ENCODE results near the gene ABTB1.
"Not testable (repeated sequence)": the region's sequence is repeated elsewhere in the genome, so short reads cannot be mapped to it uniquely, and the experiment has no call there.

The ABTB1 gene

GRCh38 chr3:127702151-127702578 is 29.4 kb downstream of the ABTB1 start:
- DNase-seq (ENCODE audit: low read depth in 2 of 2): no peak

GRCh38 chr3:127704840-127705239 is 32.1 kb downstream of the ABTB1 start:
- DNase-seq (ENCODE audit: low read depth in 2 of 2): not testable (repeated sequence)

- no peak for DNase-seq (ENCODE audit: low read depth in 2 of 2)
Measured at GRCh38 chr3:127706312-127706711, 33.6 kb downstream of the ABTB1 start.

GRCh38 chr3:127706785-127707351 is 34.1 kb downstream of the ABTB1 start:
- no peak for DNase-seq (ENCODE audit: low read depth in 2 of 2)

GRCh38 chr3:127707851-127708411 is 35.2 kb downstream of the ABTB1 start:
- DNase-seq (ENCODE audit: low read depth in 2 of 2): no peak

- no peak for DNase-seq (ENCODE audit: low read depth in 2 of 2)
Measured at GRCh38 chr3:127708837-127709236, 36.1 kb downstream of the ABTB1 start.

- no peak for DNase-seq (ENCODE audit: low read depth in 2 of 2)
Measured at GRCh38 chr3:127709320-127710060, 36.7 kb downstream of the ABTB1 start.

- no peak for DNase-seq (ENCODE audit: low read depth in 2 of 2)
Measured at GRCh38 chr3:127710155-127710941, 37.6 kb downstream of the ABTB1 start.

GRCh38 chr3:127711021-127711695 is 38.4 kb downstream of the ABTB1 start:
- no peak for DNase-seq (ENCODE audit: low read depth in 2 of 2)

GRCh38 chr3:127711896-127712295 is 39.1 kb downstream of the ABTB1 start:
- DNase-seq (ENCODE audit: low read depth in 2 of 2): no peak

- DNase-seq (ENCODE audit: low read depth in 2 of 2): no peak
Measured at GRCh38 chr3:127712461-127712860, 39.7 kb downstream of the ABTB1 start.

- DNase-seq (ENCODE audit: low read depth in 2 of 2): no peak
Measured at GRCh38 chr3:127712881-127713771, 40.4 kb downstream of the ABTB1 start.

GRCh38 chr3:127714125-127714571 is 41.4 kb downstream of the ABTB1 start:
- DNase-seq (ENCODE audit: low read depth in 2 of 2): no peak

- DNase-seq (ENCODE audit: low read depth in 2 of 2): no peak
Measured at GRCh38 chr3:127714866-127715265, 42.1 kb downstream of the ABTB1 start.

GRCh38 chr3:127715532-127715931 is 42.8 kb downstream of the ABTB1 start:
- no peak for DNase-seq (ENCODE audit: low read depth in 2 of 2)

- DNase-seq (ENCODE audit: low read depth in 2 of 2): no peak
Measured at GRCh38 chr3:127716384-127716783, 43.6 kb downstream of the ABTB1 start.

- no peak for DNase-seq (ENCODE audit: low read depth in 2 of 2)
Measured at GRCh38 chr3:127717357-127718244, 44.8 kb downstream of the ABTB1 start.

- no peak for DNase-seq (ENCODE audit: low read depth in 2 of 2)
Measured at GRCh38 chr3:127718245-127718915, 45.6 kb downstream of the ABTB1 start.

- no peak for DNase-seq (ENCODE audit: low read depth in 2 of 2)
Measured at GRCh38 chr3:127718916-127719290, 46.2 kb downstream of the ABTB1 start.
